Endodermal cell (in vitro differentiated cells): ENCODE data around the gene PDE6D. TPM values are rescaled to one million over a fixed set of nuclear protein-coding genes. Genes with fewer than 3 reads are reported as not detected.

Experiments
- DNase-seq: peaks from one replicate; pipeline ENCODE4 v3.0.0-alpha.2; 2017
- H3K27ac ChIP-seq: 2 replicates; pipeline ENCODE4 v1.5.1; 2013; ENCODE audit warnings: mild to moderate bottlenecking, low read depth, low read length, moderate library complexity
- H3K27me3 ChIP-seq: 2 replicates; pipeline ENCODE4 v1.6.1; 2013; ENCODE audit warnings: mild to moderate bottlenecking, low read length, moderate library complexity; ENCODE audit not compliant: insufficient read depth, control insufficient read depth, poor library complexity, severe bottlenecking
- H3K36me3 ChIP-seq: 2 replicates; pipeline ENCODE4 v1.7.0; 2013; ENCODE audit warnings: mild to moderate bottlenecking, low read length, moderate library complexity; ENCODE audit not compliant: control insufficient read depth, insufficient read depth
- H3K4me1 ChIP-seq: one replicate; pipeline ENCODE4 v1.7.0; 2013; ENCODE audit warnings: low read length; ENCODE audit not compliant: control insufficient read depth, insufficient read depth
- H3K4me3 ChIP-seq: 2 replicates; pipeline ENCODE4 v1.5.1; 2013; ENCODE audit warnings: mild to moderate bottlenecking, low read length, moderate library complexity
- H3K9ac ChIP-seq: 2 replicates; pipeline ENCODE4 v1.6.1; 2013; ENCODE audit warnings: mild to moderate bottlenecking, low read length, moderate library complexity; ENCODE audit not compliant: poor library complexity, severe bottlenecking; ENCODE audit errors: extremely low read depth
- H3K9me3 ChIP-seq: 2 replicates; pipeline ENCODE4 v1.6.1; 2013; ENCODE audit warnings: mild to moderate bottlenecking, low read length, moderate library complexity; ENCODE audit not compliant: control insufficient read depth
- H3K27ac Mint-ChIP-seq: 2 replicates; pipeline ENCODE4 v1.8.0; 2020; ENCODE audit warnings: mixed read lengths
- H3K27me3 Mint-ChIP-seq: 2 replicates; pipeline ENCODE4 v1.8.0; 2021; ENCODE audit warnings: mild to moderate bottlenecking, mixed read lengths; ENCODE audit not compliant: insufficient read depth
- H3K36me3 Mint-ChIP-seq: 2 replicates; pipeline ENCODE4 v1.8.0; 2020; ENCODE audit warnings: low read depth, mixed read lengths
- H3K4me1 Mint-ChIP-seq: 2 replicates; pipeline ENCODE4 v1.8.0; 2020; ENCODE audit warnings: mixed read lengths
- H3K4me3 Mint-ChIP-seq: 2 replicates; pipeline ENCODE4 v1.8.0; 2020; ENCODE audit warnings: mild to moderate bottlenecking, moderate library complexity, mixed read lengths
- H3K9me3 Mint-ChIP-seq: 2 replicates; pipeline ENCODE4 v1.8.0; 2020; ENCODE audit warnings: mild to moderate bottlenecking, mixed read lengths
- WGBS, 2 experiments: methylation state at CpG; one replicate each; pipeline versions ENCODE4 v1.1.5 to v1.1.7; 2013; ENCODE audit warnings: missing lambda C conversion rate in 2 of 2, mixed read lengths in 1 of 2; ENCODE audit not compliant: insufficient coverage in 1 of 2, insufficient read length in 1 of 2; 5-methylcytosine and 5-hydroxymethylcytosine counted together
- total RNA-seq, 2 donors: library from RNA; stranded (reverse); fragmentation: NEBNext Ultra II Directional in 1 of 2; extraction: Animal tissue kit (Norgen Biotek cat#: 25700) in 1 of 2; gene quantifications; 2 replicates in 1 of 2; 3 replicates in 1 of 2; pipeline ENCODE4 v1.2.1, GENCODE V29; 2021
- TF ChIP-seq, protein P1 (sequence below): fragments of 200-600 bp; sonication (generic); conservative IDR thresholded peaks from 2 replicates; pipeline ENCODE4 v1.5.0; 2021; ENCODE audit warnings: antibody characterized with exemption, mild to moderate bottlenecking

Gene PDE6D
- total RNA-seq, 2 donors from 2014 or later = 24.7 to 25.5 TPM

DNA sequence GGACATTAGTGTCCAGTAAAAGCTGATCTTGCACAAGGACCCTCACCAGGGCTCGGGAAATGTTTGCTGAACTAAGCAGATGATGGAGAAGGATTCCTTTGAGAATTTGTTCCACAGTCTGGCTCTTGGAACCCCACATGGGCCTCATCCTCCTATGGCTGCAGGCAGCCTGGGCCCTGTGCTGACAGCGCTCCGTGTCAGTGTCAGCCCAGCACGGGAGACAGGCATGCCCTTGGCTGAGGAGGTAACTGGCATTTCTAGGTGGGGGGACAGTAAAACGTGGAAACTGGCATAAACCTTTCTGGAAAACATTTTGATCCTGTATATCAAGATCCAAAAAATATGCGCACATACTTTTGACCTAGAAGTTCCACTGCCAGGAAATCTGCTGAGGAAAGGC, 62.3 kb downstream of the PDE6D start:
- H3K27me3 ChIP-seq = no peaks in the 10 kb centered on the region
- H3K4me1 ChIP-seq = no peaks in the 10 kb centered on the region
- H3K9me3 ChIP-seq = no peaks in the 10 kb centered on the region
- H3K4me3 Mint-ChIP-seq = no peak overlapping the region
- H3K27ac ChIP-seq = no peak overlapping the region
- DNase-seq = no peak
- peaks cover 5% of the 10 kb centered on the region for H3K36me3 Mint-ChIP-seq
- WGBS, 2 experiments = 80 to 88% methylated on average over 5 to 6 of the region's 6 CpGs
- H3K4me3 ChIP-seq = no peak overlapping the region
- H3K4me1 Mint-ChIP-seq = peaks cover 8% of the 10 kb centered on the region
- H3K27me3 Mint-ChIP-seq = no peaks in the 10 kb centered on the region
- H3K9me3 Mint-ChIP-seq = no peaks in the 10 kb centered on the region
- TF ChIP-seq, protein P1, sequence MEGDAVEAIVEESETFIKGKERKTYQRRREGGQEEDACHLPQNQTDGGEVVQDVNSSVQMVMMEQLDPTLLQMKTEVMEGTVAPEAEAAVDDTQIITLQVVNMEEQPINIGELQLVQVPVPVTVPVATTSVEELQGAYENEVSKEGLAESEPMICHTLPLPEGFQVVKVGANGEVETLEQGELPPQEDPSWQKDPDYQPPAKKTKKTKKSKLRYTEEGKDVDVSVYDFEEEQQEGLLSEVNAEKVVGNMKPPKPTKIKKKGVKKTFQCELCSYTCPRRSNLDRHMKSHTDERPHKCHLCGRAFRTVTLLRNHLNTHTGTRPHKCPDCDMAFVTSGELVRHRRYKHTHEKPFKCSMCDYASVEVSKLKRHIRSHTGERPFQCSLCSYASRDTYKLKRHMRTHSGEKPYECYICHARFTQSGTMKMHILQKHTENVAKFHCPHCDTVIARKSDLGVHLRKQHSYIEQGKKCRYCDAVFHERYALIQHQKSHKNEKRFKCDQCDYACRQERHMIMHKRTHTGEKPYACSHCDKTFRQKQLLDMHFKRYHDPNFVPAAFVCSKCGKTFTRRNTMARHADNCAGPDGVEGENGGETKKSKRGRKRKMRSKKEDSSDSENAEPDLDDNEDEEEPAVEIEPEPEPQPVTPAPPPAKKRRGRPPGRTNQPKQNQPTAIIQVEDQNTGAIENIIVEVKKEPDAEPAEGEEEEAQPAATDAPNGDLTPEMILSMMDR = no peak
- H3K36me3 ChIP-seq = peaks cover 10% of the 10 kb centered on the region
- H3K27ac Mint-ChIP-seq = peak overlapping the region; percentile 61
- H3K9ac ChIP-seq = no peak overlapping the region

DNA sequence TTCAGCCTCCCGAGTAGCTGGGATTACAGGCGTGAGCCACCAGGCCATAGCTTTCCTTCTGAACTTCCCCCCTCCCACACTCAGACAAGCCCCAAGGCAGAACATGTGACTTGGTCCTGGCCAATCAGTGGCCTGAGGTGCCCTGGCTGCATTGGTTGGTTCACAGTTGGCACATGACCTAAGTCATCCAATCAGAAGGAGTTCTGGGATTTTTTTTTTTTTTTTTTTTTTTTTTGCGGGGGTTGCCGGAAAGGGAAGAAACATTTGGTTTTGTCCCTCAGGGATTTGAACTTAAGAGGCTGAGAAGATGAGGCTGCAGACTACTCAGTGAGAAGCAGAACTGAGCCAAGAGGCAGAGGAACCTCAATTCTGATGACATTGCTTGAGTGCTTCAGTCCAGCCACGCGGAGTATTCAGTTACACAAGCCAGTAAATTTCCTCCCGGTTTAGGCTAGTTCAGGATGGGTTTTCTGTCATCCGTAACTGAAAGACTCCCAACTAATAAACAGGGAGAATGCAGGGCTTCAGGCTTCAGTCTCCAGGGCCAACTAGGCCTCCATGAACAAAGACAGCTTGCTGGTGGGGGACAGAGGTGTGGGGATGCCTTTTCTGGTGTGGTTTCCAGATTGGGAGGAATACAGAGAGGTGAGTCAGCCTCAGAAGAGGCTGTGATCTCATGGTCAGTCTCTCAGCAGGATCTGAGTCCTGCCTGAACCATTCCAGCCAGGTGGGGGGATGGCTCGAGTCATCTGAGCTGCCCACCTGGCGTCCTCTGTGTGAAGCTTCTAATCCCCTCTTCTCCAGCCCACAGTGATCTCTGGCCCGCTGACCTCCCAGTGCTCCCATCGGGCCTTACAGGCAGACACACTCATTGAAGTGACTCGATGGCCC, 63.6 kb downstream of the PDE6D start:
- no peaks in the 10 kb centered on the region for H3K27me3 ChIP-seq
- peaks cover 8% of the 10 kb centered on the region for H3K4me1 Mint-ChIP-seq
- no peak overlapping the region for H3K4me3 Mint-ChIP-seq
- peak overlapping the region; percentile 74 for H3K27ac Mint-ChIP-seq
- H3K36me3 ChIP-seq = peaks cover 17% of the 10 kb centered on the region
- no peaks in the 10 kb centered on the region for H3K9me3 ChIP-seq
- DNase-seq = peak; percentile 77
- peaks cover 12% of the 10 kb centered on the region for H3K36me3 Mint-ChIP-seq
- H3K27ac ChIP-seq = no peak overlapping the region
- no peaks in the 10 kb centered on the region for H3K9me3 Mint-ChIP-seq
- no peak overlapping the region for H3K9ac ChIP-seq
- H3K4me3 ChIP-seq = no peak overlapping the region
- TF ChIP-seq, protein P1 = no peak
- WGBS, 2 experiments = 91 to 99% methylated on average over 11 to 13 of the region's 13 CpGs
- H3K4me1 ChIP-seq = no peaks in the 10 kb centered on the region
- no peaks in the 10 kb centered on the region for H3K27me3 Mint-ChIP-seq

DNA sequence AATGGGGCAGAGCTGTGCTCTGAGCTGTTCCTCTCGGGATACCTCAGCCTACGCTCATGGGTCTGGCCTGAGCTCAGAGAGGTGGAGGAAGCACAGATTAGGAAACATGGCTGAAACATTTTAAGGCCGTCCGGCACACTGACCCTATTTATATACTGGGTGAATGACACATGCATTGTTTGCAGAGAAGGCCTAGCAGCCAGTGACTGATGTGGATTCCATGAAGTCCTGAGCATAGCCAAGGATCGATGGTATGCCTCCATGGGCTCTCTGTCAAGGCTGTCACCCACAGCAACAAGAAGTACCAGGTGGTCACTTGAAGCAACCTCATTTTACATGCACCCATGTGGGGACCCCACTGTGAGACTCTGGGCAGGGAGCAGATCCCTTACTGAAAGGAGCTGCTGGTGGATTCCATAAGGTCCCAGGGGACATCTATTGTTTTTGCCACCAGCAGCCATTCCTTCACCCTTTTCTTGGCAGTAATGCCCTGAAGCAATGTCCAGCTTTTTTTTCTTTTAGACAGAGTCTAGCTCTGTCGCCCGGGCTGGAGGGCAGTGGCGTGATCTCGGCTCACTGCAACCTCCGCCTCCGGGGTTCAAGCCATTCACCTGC, 64.3 kb downstream of the PDE6D start:
- TF ChIP-seq, protein P1 = no peak
- H3K27me3 ChIP-seq = no peaks in the 10 kb centered on the region
- no peaks in the 10 kb centered on the region for H3K4me1 ChIP-seq
- Mint-ChIP-seq H3K36me3 (peaks cover 20% of the 10 kb centered on the region), H3K27ac (no peak overlapping the region), H3K9me3 (no peaks in the 10 kb centered on the region), H3K27me3 (no peaks in the 10 kb centered on the region), H3K4me1 (peaks cover 14% of the 10 kb centered on the region), H3K4me3 (no peak overlapping the region)
- 91 to 100% methylated on average over 11 of the region's 11 CpGs for WGBS, 2 experiments
- H3K27ac ChIP-seq = peak overlapping the region; percentile 65
- H3K9ac ChIP-seq = no peak overlapping the region
- H3K4me3 ChIP-seq = no peak overlapping the region
- no peaks in the 10 kb centered on the region for H3K9me3 ChIP-seq
- peaks cover 24% of the 10 kb centered on the region for H3K36me3 ChIP-seq
- no peak for DNase-seq
